Measurements from ENCODE around the gene CNTN1.

CNTN1 gene

GRCh38 chr12:40672741-40673271 lies 19.4 kb upstream of the CNTN1 start:
- TF ChIP-seq CTCF (conservative IDR thresholded peaks at IDR 0.05; ENCODE audit: low read depth, low read length) = no peak
- no peak for DNase-seq (ENCODE audit: low read depth)
- no peak overlapping the region for H3K4me3 ChIP-seq (ENCODE audit: low read depth, low read length)

- DNase-seq (ENCODE audit: low read depth) = no peak
- no peak overlapping the region for H3K4me3 ChIP-seq (ENCODE audit: low read depth, low read length)
- no peak for TF ChIP-seq CTCF (conservative IDR thresholded peaks at IDR 0.05; ENCODE audit: low read depth, low read length)
Observed at GRCh38 chr12:40681148-40681547, 11.1 kb upstream of the CNTN1 start.

- no peak for DNase-seq (ENCODE audit: low read depth)
- TF ChIP-seq CTCF (conservative IDR thresholded peaks at IDR 0.05; ENCODE audit: low read depth, low read length) = no peak
- no peak overlapping the region for H3K4me3 ChIP-seq (ENCODE audit: low read depth, low read length)
Observed at GRCh38 chr12:40684986-40685385, 7.3 kb upstream of the CNTN1 start.

GRCh38 chr12:40688085-40688725 lies 4.0 kb upstream of the CNTN1 start:
- H3K4me3 ChIP-seq (ENCODE audit: low read depth, low read length) = no peak overlapping the region
- no peak for DNase-seq (ENCODE audit: low read depth)

GRCh38 chr12:40689576-40689975 lies 2.7 kb upstream of the CNTN1 start:
- TF ChIP-seq CTCF (conservative IDR thresholded peaks at IDR 0.05; ENCODE audit: low read depth, low read length) = no peak
- no peak overlapping the region for H3K4me3 ChIP-seq (ENCODE audit: low read depth, low read length)
- no peak for DNase-seq (ENCODE audit: low read depth)

More at GRCh38 chr12:40688085-40688725, 4.0 kb upstream of the CNTN1 start:
- no peak for TF ChIP-seq CTCF (conservative IDR thresholded peaks at IDR 0.05; ENCODE audit: low read depth, low read length)

GRCh38 chr12:40692765-40693206 lies 547 bp downstream of the CNTN1 start:
- no peak for DNase-seq (ENCODE audit: low read depth)
- H3K4me3 ChIP-seq (ENCODE audit: low read depth, low read length) = peak overlapping the region; percentile 33
- no peak for TF ChIP-seq CTCF (conservative IDR thresholded peaks at IDR 0.05; ENCODE audit: low read depth, low read length)
